ENCODE data around the gene ERVFRD-1. TPM values are rescaled to one million over a fixed set of nuclear protein-coding genes. Genes with fewer than 3 reads are reported as not detected.

ERVFRD-1 gene
- total and polyA plus RNA-seq, 4 experiments from 2014 or later = 0.05 to 0.29 TPM; not detected in 2

GRCh38 chr6:11096109-11096508, 15.4 kb downstream of the ERVFRD-1 start:
- Mint-ChIP-seq H3K4me3 (peak overlapping the region; percentile 58 to 79 (median 70)), H3K27me3 (no peaks in the 10 kb centered on the region), H3K36me3 (peaks cover 16 to 22% of the 10 kb centered on the region in 2 donors), H3K4me1 (peaks cover 29 to 46% (median 38%) of the 10 kb centered on the region in 4 donors), H3K27ac (peak overlapping the region in 4 of 7 donors; percentile 6 to 92 (median 46)), H3K9me3 (peaks cover 0 to 1% (median 0%) of the 10 kb centered on the region in 8 donors)
- intact Hi-C loops (cut with micrococcal nuclease) = no loop called here
- DNase-seq = peak in 3 of 5 donors; percentile 12 to 15 (median 13)
- H3K9me3 ChIP-seq (ENCODE audit: control insufficient read depth in 1 of 2, low read length in 2 of 2) = no peaks in the 10 kb centered on the region
- H3K36me3 ChIP-seq (ENCODE audit: insufficient read depth, low read length) = no peaks in the 10 kb centered on the region
- no peaks in the 10 kb centered on the region for H3K27me3 ChIP-seq (ENCODE audit: insufficient read depth, low read length)
- ChIA-PET CTCF (ENCODE audit: partially characterized antibody) (interaction anchor here (1.1 to 2.5 kb wide), 2 partner anchors 9 to 27 kb away, joined by 5 to 14 read pairs; no protein-coding TSS in a partner anchor), POLR2A (ENCODE audit: partially characterized antibody) (no interaction called here)
- H3K4me3 ChIP-seq (ENCODE audit: low read length in 2 of 2) = no peak overlapping the region
- H3K27ac ChIP-seq (ENCODE audit: low read depth, low read length) = no peak overlapping the region
- H3K4me1 ChIP-seq (ENCODE audit: insufficient read depth, low read length) = peaks cover 26% of the 10 kb centered on the region

- Mint-ChIP-seq H3K4me3 (peak overlapping the region; percentile 89 to 98 (median 97)), H3K36me3 (peaks cover 13 to 14% of the 10 kb centered on the region in 2 donors), H3K27ac (peak overlapping the region; percentile 92 to 98 (median 97)), H3K27me3 (no peaks in the 10 kb centered on the region), H3K9me3 (no peaks in the 10 kb centered on the region), H3K4me1 (peaks cover 28 to 39% (median 32%) of the 10 kb centered on the region in 4 donors)
- intact Hi-C loops (cut with micrococcal nuclease) = loop anchor here (2.0 to 5.0 kb wide), 4 partner anchors 50 to 617 kb away; partner anchors contain the start of gene MAK
- Histone ChIP-seq H3K4me3 (ENCODE audit: low read length in 2 of 2) (peak overlapping the region; percentile 59 to 78), H3K27me3 (ENCODE audit: insufficient read depth, low read length) (no peaks in the 10 kb centered on the region), H3K36me3 (ENCODE audit: insufficient read depth, low read length) (no peaks in the 10 kb centered on the region), H3K4me1 (ENCODE audit: insufficient read depth, low read length) (peaks cover 26% of the 10 kb centered on the region), H3K9me3 (ENCODE audit: control insufficient read depth in 1 of 2, low read length in 2 of 2) (no peaks in the 10 kb centered on the region), H3K27ac (ENCODE audit: low read depth, low read length) (peak overlapping the region; percentile 93)
- DNase-seq = no peak
- ChIA-PET CTCF (ENCODE audit: partially characterized antibody) (interaction anchor here (1.0 to 2.5 kb wide), 2 partner anchors 10 to 177 kb away, joined by 3 to 14 read pairs; no protein-coding TSS in a partner anchor), POLR2A (ENCODE audit: partially characterized antibody) (no interaction called here)
These were observed 16.6 kb downstream of the ERVFRD-1 start for GRCh38 chr6:11094941-11095340.

GRCh38 chr6:11094411-11094851, 17.1 kb downstream of the ERVFRD-1 start:
- Histone ChIP-seq H3K27me3 (ENCODE audit: insufficient read depth, low read length) (no peaks in the 10 kb centered on the region), H3K36me3 (ENCODE audit: insufficient read depth, low read length) (no peaks in the 10 kb centered on the region), H3K9me3 (ENCODE audit: control insufficient read depth in 1 of 2, low read length in 2 of 2) (no peaks in the 10 kb centered on the region), H3K4me3 (ENCODE audit: low read length in 2 of 2) (peak overlapping the region; percentile 59 to 78), H3K27ac (ENCODE audit: low read depth, low read length) (peak overlapping the region; percentile 93), H3K4me1 (ENCODE audit: insufficient read depth, low read length) (peaks cover 26% of the 10 kb centered on the region)
- Mint-ChIP-seq H3K27me3 (no peaks in the 10 kb centered on the region), H3K27ac (peak overlapping the region; percentile 92 to 98 (median 97)), H3K4me1 (peaks cover 26 to 38% (median 32%) of the 10 kb centered on the region in 4 donors), H3K9me3 (no peaks in the 10 kb centered on the region), H3K4me3 (peak overlapping the region; percentile 89 to 98 (median 97)), H3K36me3 (peaks cover 8 to 14% of the 10 kb centered on the region in 2 donors)
- POLR2A ChIA-PET (ENCODE audit: partially characterized antibody) = no interaction called here
- intact Hi-C loops (cut with micrococcal nuclease) = loop anchor here (2.0 to 5.0 kb wide), 4 partner anchors 50 to 618 kb away; partner anchors contain the start of gene MAK
- DNase-seq = peak in 1 of 5 donors; percentile 34
- CTCF ChIA-PET (ENCODE audit: partially characterized antibody) = interaction anchor here (1.0 to 2.5 kb wide), 2 partner anchors 11 to 177 kb away, joined by 3 to 14 read pairs; no protein-coding TSS in a partner anchor

GRCh38 chr6:11093626-11094410, 17.7 kb downstream of the ERVFRD-1 start, which contains the start of gene SMIM13:
SMIM13 (plus strand) TSS chr6:11093834; CDS start chr6:11094314, 480 bp downstream.
- Mint-ChIP-seq H3K4me3 (peak within 1 kb of the TSS; percentile 97 to 99 (median 98)), H3K27me3 (no peaks in the 10 kb centered on the region), H3K9me3 (no peaks in the 10 kb centered on the region), H3K36me3 (peaks cover 6 to 14% of the 10 kb centered on the region in 2 donors), H3K4me1 (peaks cover 26 to 38% (median 32%) of the 10 kb centered on the region in 4 donors), H3K27ac (peak within 1 kb of the TSS; percentile 92 to 98 (median 98))
- H3K27me3 ChIP-seq (ENCODE audit: insufficient read depth, low read length) = no peaks in the 10 kb centered on the region
- intact Hi-C loops (cut with micrococcal nuclease) = loop anchor here (1.0 to 5.0 kb wide), 10 partner anchors 51 to 917 kb away; partner anchors contain the start of genes C6orf52, MAK, NEDD9 and PAK1IP1
- peak within 1 kb of the TSS; percentile 78 to 82 for H3K4me3 ChIP-seq (ENCODE audit: low read length in 2 of 2)
- DNase-seq = peak; percentile 92 to 96 (median 92)
- H3K9me3 ChIP-seq (ENCODE audit: control insufficient read depth in 1 of 2, low read length in 2 of 2) = no peaks in the 10 kb centered on the region
- H3K27ac ChIP-seq (ENCODE audit: low read depth, low read length) = peak within 1 kb of the TSS; percentile 93
- ChIA-PET POLR2A (ENCODE audit: partially characterized antibody) (interaction anchor here (1.0 to 1.6 kb wide), 5 partner anchors 14 to 444 kb away, joined by 3 to 8 read pairs (median 4); partner anchors contain the start of genes C6orf52, NEDD9, PAK1IP1 and TMEM170B), CTCF (ENCODE audit: partially characterized antibody) (interaction anchor here (0.6 to 1.6 kb wide), 6 partner anchors 24 to 402 kb away, joined by 3 to 6 read pairs (median 3); no protein-coding TSS in a partner anchor)
- no peaks in the 10 kb centered on the region for H3K36me3 ChIP-seq (ENCODE audit: insufficient read depth, low read length)
- peaks cover 26% of the 10 kb centered on the region for H3K4me1 ChIP-seq (ENCODE audit: insufficient read depth, low read length)

- H3K9me3 ChIP-seq (ENCODE audit: control insufficient read depth in 1 of 2, low read length in 2 of 2) = no peaks in the 10 kb centered on the region
- ChIA-PET CTCF (ENCODE audit: partially characterized antibody) (interaction anchor here (0.6 to 1.6 kb wide), 5 partner anchors 23 to 402 kb away, joined by 3 to 6 read pairs (median 3); no protein-coding TSS in a partner anchor), POLR2A (ENCODE audit: partially characterized antibody) (interaction anchor here (0.8 to 1.6 kb wide), 6 partner anchors 15 to 445 kb away, joined by 3 to 8 read pairs (median 4); partner anchors contain the start of genes C6orf52, NEDD9, PAK1IP1 and TMEM170B)
- H3K36me3 ChIP-seq (ENCODE audit: insufficient read depth, low read length) = no peaks in the 10 kb centered on the region
- H3K27me3 Mint-ChIP-seq = no peaks in the 10 kb centered on the region
- H3K27me3 ChIP-seq (ENCODE audit: insufficient read depth, low read length) = no peaks in the 10 kb centered on the region
- H3K4me3 Mint-ChIP-seq = peak overlapping the region; percentile 92 to 99 (median 97)
- H3K36me3 Mint-ChIP-seq = peaks cover 3 to 14% of the 10 kb centered on the region in 2 donors
- intact Hi-C loops (cut with micrococcal nuclease) = loop anchor here (1.0 to 5.0 kb wide), 9 partner anchors 139 to 918 kb away; partner anchors contain the start of genes C6orf52, MAK, NEDD9 and PAK1IP1
- H3K9me3 Mint-ChIP-seq = no peaks in the 10 kb centered on the region
- H3K4me1 Mint-ChIP-seq = peaks cover 24 to 38% (median 31%) of the 10 kb centered on the region in 4 donors
- peak overlapping the region; percentile 92 to 98 (median 97) for H3K27ac Mint-ChIP-seq
- H3K27ac ChIP-seq (ENCODE audit: low read depth, low read length) = peak overlapping the region; percentile 93
- peak overlapping the region; percentile 78 to 82 for H3K4me3 ChIP-seq (ENCODE audit: low read length in 2 of 2)
- no peak for DNase-seq
- peaks cover 26% of the 10 kb centered on the region for H3K4me1 ChIP-seq (ENCODE audit: insufficient read depth, low read length)
These were observed 18.2 kb downstream of the ERVFRD-1 start for GRCh38 chr6:11093376-11093625.

- Histone ChIP-seq H3K4me3 (ENCODE audit: low read length in 2 of 2) (peak overlapping the region; percentile 78 to 82), H3K27me3 (ENCODE audit: insufficient read depth, low read length) (no peaks in the 10 kb centered on the region), H3K4me1 (ENCODE audit: insufficient read depth, low read length) (peaks cover 26% of the 10 kb centered on the region), H3K27ac (ENCODE audit: low read depth, low read length) (peak overlapping the region; percentile 93), H3K9me3 (ENCODE audit: control insufficient read depth in 1 of 2, low read length in 2 of 2) (no peaks in the 10 kb centered on the region), H3K36me3 (ENCODE audit: insufficient read depth, low read length) (no peaks in the 10 kb centered on the region)
- Mint-ChIP-seq H3K4me3 (peak overlapping the region; percentile 92 to 99 (median 97)), H3K4me1 (peaks cover 23 to 35% (median 28%) of the 10 kb centered on the region in 4 donors), H3K27ac (peak overlapping the region; percentile 92 to 98 (median 97)), H3K27me3 (no peaks in the 10 kb centered on the region), H3K9me3 (no peaks in the 10 kb centered on the region), H3K36me3 (peaks cover 3 to 14% of the 10 kb centered on the region in 2 donors)
- CTCF ChIA-PET (ENCODE audit: partially characterized antibody) = interaction anchor here (0.6 to 1.6 kb wide), 5 partner anchors 23 to 403 kb away, joined by 3 to 6 read pairs (median 3); no protein-coding TSS in a partner anchor
- no peak for DNase-seq
- intact Hi-C loops (cut with micrococcal nuclease) = loop anchor here (1.0 to 5.0 kb wide), 9 partner anchors 139 to 918 kb away; partner anchors contain the start of genes C6orf52, MAK, NEDD9 and PAK1IP1
- POLR2A ChIA-PET (ENCODE audit: partially characterized antibody) = interaction anchor here (0.8 to 1.6 kb wide), 6 partner anchors 15 to 445 kb away, joined by 3 to 8 read pairs (median 4); partner anchors contain the start of genes C6orf52, NEDD9, PAK1IP1 and TMEM170B
These were observed 18.7 kb downstream of the ERVFRD-1 start for GRCh38 chr6:11092668-11093375.

Data from CD4-positive, alpha-beta memory T cell (primary cell).